ENCODE results near the gene CHAT.
"Not testable (repeated sequence)": the region's sequence is repeated elsewhere in the genome, so short reads cannot be mapped to it uniquely, and the experiment has no call there.

CHAT gene

GRCh38 chr10:49654036-49654693 lies 40.3 kb downstream of the CHAT start:
- DNase-seq = no peak

GRCh38 chr10:49655099-49655498 lies 41.3 kb downstream of the CHAT start:
- DNase-seq = no peak

GRCh38 chr10:49656845-49657493 lies 43.1 kb downstream of the CHAT start:
- no peak for DNase-seq

DNA sequence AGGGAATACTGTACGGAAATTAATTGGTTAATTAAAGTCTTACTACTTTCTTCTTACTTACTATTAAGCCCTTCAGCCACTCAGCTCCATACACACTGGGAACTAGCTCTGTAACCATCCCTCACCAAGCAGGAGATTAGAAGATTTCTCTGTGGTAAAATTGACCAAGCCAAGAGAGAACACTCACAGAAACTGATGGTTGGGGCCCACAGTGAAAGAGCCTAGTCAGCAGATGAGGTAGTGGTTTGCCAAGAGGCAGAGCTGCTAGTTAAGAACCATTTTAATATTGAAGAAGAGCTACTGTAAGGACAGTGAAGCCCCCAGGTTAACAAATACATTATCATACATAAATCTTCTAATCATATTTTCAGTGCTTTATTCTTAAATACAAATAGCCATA lies 43.8 kb downstream of the CHAT start:
- DNase-seq = no peak

DNA sequence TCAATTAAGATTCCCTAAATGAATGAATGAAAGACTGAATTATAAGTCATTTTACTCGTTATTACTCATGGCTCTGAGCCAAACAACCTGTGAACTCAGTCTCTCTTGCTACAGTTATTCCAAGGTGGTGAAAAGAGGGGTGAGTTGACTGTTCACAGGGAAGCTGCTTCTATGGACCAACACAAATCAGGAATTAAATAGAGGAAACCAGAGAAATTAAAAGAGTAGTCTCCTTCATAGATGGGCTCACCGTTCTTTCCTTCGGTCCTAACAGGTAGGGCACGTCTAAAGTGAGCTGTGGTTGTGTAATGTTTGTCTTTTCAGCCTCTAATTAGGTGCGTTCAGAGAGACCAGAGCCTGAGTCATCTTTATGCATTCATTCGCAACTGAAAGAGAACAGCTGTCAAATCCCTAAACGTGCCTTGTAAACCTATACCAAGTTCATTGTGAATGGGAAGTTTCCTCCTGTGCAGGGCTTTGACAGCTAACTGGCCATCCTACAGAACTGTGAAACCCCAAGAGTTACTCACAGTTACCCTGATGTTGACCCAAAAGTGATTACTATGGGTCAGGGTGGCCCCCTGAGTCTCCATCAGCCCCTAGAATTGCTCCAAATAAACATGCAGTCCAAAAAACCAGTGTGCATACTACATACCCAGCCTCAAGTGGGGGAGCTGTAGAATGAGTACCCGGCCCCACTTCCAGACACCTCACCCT lies 47.5 kb downstream of the CHAT start:
- DNase-seq = no peak

GRCh38 chr10:49662169-49662830 lies 48.5 kb downstream of the CHAT start:
- DNase-seq = no peak

- no peak for DNase-seq
Measured at GRCh38 chr10:49663596-49663995, 49.8 kb downstream of the CHAT start.

DNA sequence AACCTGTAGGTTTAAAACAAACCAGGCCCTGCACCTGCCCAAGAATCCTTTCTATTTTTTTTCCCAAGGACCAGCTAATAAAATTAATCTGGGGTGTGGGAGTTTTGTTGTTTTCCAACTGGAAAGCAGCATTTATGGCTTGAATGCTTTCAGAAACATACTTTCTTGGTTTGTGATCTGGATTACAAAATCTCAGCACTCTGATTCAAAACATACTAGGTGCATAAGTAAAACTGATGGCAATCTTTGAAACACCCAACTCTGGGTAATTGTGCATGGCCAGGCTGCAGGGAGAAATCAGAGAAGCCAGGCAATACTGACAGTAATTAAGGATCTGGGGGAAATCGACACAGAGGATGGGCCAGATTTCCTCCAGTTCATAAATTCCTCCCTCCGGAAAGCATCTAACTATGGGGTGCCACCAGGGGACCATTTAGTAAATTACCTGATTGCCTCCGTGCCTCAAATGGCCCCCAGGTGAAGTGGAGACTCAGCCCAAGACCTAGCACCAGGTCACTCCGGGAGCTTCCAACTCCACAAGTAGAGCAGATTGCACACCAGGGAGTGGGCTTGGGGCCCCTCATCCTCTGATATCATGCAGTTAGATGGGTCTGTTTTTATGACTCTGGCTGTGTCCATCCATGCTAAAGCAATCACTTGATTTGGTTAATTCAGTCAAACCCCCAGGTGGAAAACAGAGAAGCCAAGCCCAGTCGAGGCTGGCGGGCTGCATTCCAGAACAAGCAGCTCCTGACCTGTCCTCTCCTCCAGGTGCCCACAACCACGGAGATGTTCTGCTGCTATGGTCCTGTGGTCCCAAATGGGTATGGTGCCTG lies 50.4 kb downstream of the CHAT start:
- DNase-seq = no peak

- DNase-seq = no peak
Measured at GRCh38 chr10:49664842-49665355, 51.1 kb downstream of the CHAT start.

DNA sequence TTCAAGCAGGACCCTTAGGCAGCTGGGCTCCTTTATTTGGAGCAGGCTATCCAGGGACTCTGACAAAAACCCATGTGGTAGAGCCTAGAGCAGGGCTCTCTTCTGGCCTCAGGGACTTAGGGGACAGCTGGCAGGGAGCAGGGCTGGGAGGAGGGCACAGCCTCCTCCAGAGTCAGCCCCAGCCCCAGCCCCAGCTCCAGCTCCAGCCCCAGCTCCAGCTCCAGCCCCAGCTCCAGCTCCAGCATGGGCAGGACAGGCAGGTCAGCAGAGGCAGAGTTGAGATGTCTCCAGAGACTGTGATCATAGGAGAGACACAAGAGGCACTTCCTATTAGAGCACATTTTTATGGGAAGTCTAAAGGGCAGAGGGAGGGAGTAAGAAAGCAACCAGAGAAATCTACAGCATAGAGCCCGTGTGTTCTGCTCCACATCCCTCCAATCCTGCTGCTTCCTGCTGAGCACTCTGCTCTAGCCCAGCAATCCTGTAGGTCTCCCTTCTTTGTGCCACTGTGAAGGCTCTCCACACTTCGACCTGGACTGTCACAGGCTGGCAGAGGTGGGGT lies 52.3 kb downstream of the CHAT start:
- no peak for DNase-seq

DNA sequence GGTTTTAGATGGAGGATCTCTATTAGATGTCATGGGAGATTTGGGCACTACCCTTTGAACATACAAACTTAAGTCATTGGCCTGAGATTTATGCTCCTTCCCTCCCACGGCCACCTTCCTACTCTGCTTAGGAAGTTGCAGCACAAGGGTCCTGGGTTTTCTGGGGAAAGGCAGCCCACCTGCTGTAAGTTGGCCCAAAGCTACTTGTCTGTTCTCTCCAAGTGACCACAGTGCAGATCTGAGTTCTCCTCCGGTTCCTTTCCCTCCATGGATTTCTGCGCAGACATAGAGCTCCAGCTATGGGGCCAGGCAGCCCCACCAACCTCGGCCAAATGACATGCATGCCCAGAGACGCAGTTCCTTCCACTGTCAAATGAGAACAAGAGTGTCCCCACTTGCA lies 52.8 kb downstream of the CHAT start:
- DNase-seq = no peak

- no peak for DNase-seq
Measured at GRCh38 chr10:49667991-49668390, 54.2 kb downstream of the CHAT start.

DNA sequence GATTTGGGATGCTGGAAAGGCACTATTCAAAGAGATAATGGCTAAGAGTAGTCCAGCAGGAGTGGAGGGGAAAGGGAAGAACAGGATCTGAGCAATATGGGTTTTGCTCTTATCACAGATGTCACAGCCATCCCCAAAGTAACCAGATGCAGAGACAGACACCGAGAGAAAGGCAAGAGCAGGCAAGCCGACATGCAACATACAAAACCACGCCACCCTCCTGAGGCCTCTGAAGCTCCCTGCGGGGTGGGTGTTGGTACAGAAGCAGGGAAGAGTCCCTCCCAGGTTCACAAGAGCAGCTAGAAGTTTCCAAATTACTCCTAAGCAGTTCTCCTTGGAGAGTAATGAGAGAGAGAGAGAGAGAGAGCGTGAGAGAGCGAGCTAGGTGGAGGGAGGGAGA lies 54.8 kb downstream of the CHAT start:
- DNase-seq = no peak

GRCh38 chr10:49678827-49679479 lies 65.1 kb downstream of the CHAT start:
- DNase-seq = no peak

- DNase-seq = no peak
Measured at GRCh38 chr10:49679480-49679893, 65.7 kb downstream of the CHAT start, which contains the start of gene C10orf53. Gene C10orf53, plus strand, starts transcription at chr10:49679651. Its CDS starts 47 bp downstream, at chr10:49679698.

DNA sequence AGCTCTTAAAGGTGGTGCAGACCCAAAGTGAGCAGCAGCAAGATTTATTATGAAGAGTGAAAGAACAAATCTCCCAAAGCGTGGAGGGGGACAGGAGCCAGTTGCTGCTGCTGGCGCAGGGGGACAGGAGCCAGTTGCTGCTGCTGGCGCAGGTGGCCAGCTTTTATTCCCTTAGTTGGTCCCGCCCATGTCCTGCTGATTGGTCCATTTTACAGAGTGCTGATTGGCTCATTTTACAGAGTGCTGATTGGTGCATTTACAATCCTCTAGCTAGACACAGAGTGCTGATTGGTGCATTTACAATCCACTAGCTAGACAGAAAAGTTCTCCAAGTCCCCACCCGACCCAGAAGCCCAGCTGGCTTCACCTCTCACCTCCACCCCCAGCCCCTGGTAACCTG lies 68.6 kb downstream of the CHAT start:
- DNase-seq = not testable (repeated sequence)

- no peak for DNase-seq
Measured at GRCh38 chr10:49682879-49683278, 69.0 kb downstream of the CHAT start.

GRCh38 chr10:49686651-49687050 lies 72.8 kb downstream of the CHAT start:
- no peak for DNase-seq

GRCh38 chr10:49688261-49688846 lies 74.5 kb downstream of the CHAT start:
- DNase-seq = no peak

DNA sequence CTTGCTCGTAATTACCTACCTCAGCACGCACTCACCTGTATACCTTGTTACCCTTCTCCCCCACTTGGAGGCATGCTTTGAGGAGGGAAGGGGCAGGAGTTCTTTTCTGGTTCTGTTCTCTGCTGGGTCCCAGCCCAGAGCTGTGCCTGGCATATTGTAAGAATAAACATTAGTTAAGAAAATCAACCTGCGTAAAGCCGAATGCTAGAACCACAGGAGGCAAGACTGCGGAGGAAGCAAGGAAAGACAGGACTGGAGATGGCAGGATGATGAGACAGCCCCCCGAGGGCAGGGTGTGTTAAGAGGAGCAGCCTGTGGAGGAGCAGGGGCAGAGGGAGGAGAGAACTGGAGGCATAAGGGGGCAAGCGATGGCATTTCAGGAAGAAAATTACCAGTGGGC lies 75.1 kb downstream of the CHAT start:
- DNase-seq = no peak

- no peak for DNase-seq
Measured at GRCh38 chr10:49689882-49690510, 76.2 kb downstream of the CHAT start.

All from NCI-H2029 treated with DMSO at 0.1 percent for 48 hours (cell line).